Measurements from ENCODE around the gene PDZRN4. TPM values are rescaled to one million over a fixed set of nuclear protein-coding genes. Genes with fewer than 3 reads are reported as not detected.
"Not testable (repeated sequence)": the region's sequence is repeated elsewhere in the genome, so short reads cannot be mapped to it uniquely, and the experiment has no call there.

The PDZRN4 gene
- total RNA-seq, 4 donors from 2014 or later = 0.42 to 4.4 (median 2.4) TPM

GRCh38 chr12:41242603-41243002, 54.5 kb downstream of the PDZRN4 start:
- Histone ChIP-seq H3K27ac (no peak overlapping the region), H3K9me3 (no peaks in the 10 kb centered on the region), H3K36me3 (no peaks in the 10 kb centered on the region), H3K4me3 (no peak overlapping the region), H3K27me3 (no peaks in the 10 kb centered on the region), H3K4me1 (no peaks in the 10 kb centered on the region)
- TF ChIP-seq POLR2A (IDR thresholded peaks at IDR 0.05) (no peak), POLR2AphosphoS5 (IDR thresholded peaks at IDR 0.05) (no peak), EP300 (IDR thresholded peaks at IDR 0.05) (no peak), CTCF (IDR thresholded peaks at IDR 0.05) (no peak)
- no peak for DNase-seq (ENCODE audit: low spot score in 2 of 2)
- WGBS = 29% methylated on average over 2 of the region's 2 CpGs

DNA sequence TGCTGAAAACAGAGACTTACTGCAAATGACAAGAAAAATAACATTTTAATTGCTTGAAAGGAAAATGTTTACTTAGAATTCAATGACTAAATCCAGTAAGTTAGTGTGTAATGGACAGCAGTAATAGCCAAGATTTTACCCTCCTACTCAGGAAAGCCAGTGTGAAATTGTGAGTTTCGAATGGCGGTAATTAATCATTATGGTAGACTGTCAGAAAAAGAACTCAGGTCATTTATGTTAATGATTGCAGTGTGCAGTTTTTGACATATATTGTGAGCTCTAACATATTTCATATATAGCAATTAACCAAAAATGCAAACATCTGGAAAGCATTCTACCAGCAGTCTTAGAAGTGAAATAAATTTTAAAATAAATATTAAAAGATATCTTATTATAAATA, 60.3 kb downstream of the PDZRN4 start:
- WGBS = 91% methylated on average over 2 of the region's 2 CpGs
- H3K9me3 ChIP-seq = no peaks in the 10 kb centered on the region
- H3K4me3 ChIP-seq = no peak overlapping the region
- TF ChIP-seq CTCF (IDR thresholded peaks at IDR 0.05) (no peak), POLR2A (IDR thresholded peaks at IDR 0.05) (no peak), EP300 (IDR thresholded peaks at IDR 0.05) (no peak), POLR2AphosphoS5 (IDR thresholded peaks at IDR 0.05) (no peak)
- H3K4me1 ChIP-seq = peaks cover 8% of the 10 kb centered on the region
- no peak for DNase-seq (ENCODE audit: low spot score in 2 of 2)
- H3K27ac ChIP-seq = no peak overlapping the region
- no peaks in the 10 kb centered on the region for H3K36me3 ChIP-seq
- H3K27me3 ChIP-seq = no peaks in the 10 kb centered on the region

DNA sequence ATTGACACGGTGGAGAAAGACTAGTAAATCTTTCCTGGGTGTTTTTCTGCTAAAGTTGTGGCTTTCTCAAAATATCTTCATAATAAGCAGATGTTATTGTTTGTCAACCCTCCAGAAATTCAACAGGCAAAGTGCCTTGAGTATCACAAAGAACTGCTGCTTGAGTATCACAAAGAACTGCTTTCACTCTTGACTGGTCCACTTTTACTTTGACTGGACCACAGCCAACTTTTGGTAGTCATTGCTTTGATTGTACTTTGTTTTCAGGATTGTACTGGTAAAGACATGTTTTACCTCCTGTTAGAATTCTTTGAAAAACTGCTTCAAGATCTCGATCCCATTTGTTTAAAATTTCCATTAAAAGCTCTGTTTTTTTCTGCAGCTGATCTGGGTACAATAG, 62.6 kb downstream of the PDZRN4 start:
- Histone ChIP-seq H3K4me3 (no peak overlapping the region), H3K9me3 (no peaks in the 10 kb centered on the region), H3K27ac (no peak overlapping the region), H3K4me1 (peaks cover 8% of the 10 kb centered on the region), H3K27me3 (no peaks in the 10 kb centered on the region), H3K36me3 (no peaks in the 10 kb centered on the region)
- 22% methylated on average over 2 of the region's 2 CpGs for WGBS
- DNase-seq (ENCODE audit: low spot score in 2 of 2) = no peak
- no peak for TF ChIP-seq EP300 (IDR thresholded peaks at IDR 0.05)
- TF ChIP-seq CTCF (IDR thresholded peaks at IDR 0.05) = no peak
- no peak for TF ChIP-seq POLR2A (IDR thresholded peaks at IDR 0.05)
- no peak for TF ChIP-seq POLR2AphosphoS5 (IDR thresholded peaks at IDR 0.05)

- no peaks in the 10 kb centered on the region for H3K36me3 ChIP-seq
- H3K9me3 ChIP-seq = no peaks in the 10 kb centered on the region
- DNase-seq (ENCODE audit: low spot score in 2 of 2) = no peak
- TF ChIP-seq POLR2AphosphoS5 (IDR thresholded peaks at IDR 0.05) (no peak), EP300 (IDR thresholded peaks at IDR 0.05) (no peak), CTCF (IDR thresholded peaks at IDR 0.05) (no peak), POLR2A (IDR thresholded peaks at IDR 0.05) (no peak)
- 84% methylated on average over 4 of the region's 4 CpGs for WGBS
- H3K27me3 ChIP-seq = no peaks in the 10 kb centered on the region
- H3K4me1 ChIP-seq = peaks cover 8% of the 10 kb centered on the region
- H3K27ac ChIP-seq = no peak overlapping the region
- H3K4me3 ChIP-seq = no peak overlapping the region
Measured at GRCh38 chr12:41254004-41254914, 66.1 kb downstream of the PDZRN4 start.

DNA sequence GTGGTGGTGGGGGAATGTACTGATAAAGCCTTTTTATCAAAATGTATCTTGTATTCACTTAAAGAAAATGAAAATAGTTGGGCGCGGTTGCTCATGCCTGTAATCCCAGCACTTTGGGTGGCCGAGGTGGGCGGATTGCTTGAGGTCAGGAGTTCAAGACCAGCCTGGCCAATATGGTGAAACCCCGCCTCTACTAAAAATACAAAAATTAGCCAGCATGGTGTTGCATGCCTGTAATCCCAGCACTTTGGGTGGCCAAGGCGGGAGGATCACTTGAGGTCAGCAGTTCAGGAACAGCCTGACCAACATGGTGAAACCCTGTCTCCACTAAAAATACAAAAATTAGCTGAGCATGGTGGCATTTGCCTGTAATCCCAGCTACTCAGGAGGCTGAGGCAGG, 75.1 kb downstream of the PDZRN4 start:
- not testable (repeated sequence) for H3K4me3 ChIP-seq; H3K36me3 ChIP-seq; DNase-seq (ENCODE audit: low spot score in 2 of 2); H3K4me1 ChIP-seq; H3K9me3 ChIP-seq; H3K27me3 ChIP-seq; H3K27ac ChIP-seq
- 72% methylated on average over 6 of the region's 6 CpGs for WGBS

Measured in suprapubic skin (tissue), 4 donors.